Glomerular visceral epithelial cell (primary cell): ENCODE data around the gene POLR1A.
"Not testable (repeated sequence)": the region's sequence is repeated elsewhere in the genome, so short reads cannot be mapped to it uniquely, and the experiment has no call there.

Source experiments
- DNase-seq: peaks from one replicate; pipeline ENCODE4 v3.0.0-alpha.2; 2016; ENCODE audit errors: extremely low spot score

The POLR1A gene

DNA sequence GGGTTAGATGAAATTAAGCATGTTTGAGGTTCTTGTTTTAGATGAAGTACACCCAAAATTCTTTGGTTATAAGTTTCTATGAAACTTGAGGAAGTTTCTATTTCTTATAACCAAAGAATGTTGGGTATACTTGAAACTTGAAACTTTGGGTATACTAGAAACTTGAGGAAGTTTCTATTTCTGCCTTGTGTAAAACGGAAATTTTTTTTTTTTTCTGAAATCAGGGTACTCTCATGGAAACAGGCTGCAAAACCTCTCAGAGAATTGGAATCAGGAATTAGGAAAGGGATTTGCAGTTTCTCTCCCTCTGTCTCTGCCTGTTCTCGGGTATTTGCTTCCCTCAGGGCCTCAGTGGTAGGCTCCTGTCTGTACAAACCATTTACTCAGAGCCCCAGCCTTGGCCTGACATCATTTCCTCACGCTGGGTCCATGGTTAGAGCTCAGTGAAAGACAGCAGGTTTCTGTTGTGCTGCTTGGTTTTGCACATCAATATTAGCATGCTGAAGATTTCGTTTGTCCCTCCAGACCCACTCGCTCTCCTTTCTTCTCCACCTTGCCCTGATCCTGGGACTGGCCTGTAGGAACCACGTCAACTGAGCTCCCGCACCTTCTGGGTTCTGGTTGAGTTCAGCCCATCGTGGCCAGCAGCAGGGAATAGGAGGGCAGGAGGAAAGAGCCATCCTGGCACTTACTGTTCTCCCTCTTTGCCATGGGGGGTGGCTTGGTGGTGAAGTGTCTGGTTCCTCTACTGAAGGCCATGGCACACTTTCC is 106.4 kb downstream of the POLR1A start:
- DNase-seq = peak; percentile 37

DNA sequence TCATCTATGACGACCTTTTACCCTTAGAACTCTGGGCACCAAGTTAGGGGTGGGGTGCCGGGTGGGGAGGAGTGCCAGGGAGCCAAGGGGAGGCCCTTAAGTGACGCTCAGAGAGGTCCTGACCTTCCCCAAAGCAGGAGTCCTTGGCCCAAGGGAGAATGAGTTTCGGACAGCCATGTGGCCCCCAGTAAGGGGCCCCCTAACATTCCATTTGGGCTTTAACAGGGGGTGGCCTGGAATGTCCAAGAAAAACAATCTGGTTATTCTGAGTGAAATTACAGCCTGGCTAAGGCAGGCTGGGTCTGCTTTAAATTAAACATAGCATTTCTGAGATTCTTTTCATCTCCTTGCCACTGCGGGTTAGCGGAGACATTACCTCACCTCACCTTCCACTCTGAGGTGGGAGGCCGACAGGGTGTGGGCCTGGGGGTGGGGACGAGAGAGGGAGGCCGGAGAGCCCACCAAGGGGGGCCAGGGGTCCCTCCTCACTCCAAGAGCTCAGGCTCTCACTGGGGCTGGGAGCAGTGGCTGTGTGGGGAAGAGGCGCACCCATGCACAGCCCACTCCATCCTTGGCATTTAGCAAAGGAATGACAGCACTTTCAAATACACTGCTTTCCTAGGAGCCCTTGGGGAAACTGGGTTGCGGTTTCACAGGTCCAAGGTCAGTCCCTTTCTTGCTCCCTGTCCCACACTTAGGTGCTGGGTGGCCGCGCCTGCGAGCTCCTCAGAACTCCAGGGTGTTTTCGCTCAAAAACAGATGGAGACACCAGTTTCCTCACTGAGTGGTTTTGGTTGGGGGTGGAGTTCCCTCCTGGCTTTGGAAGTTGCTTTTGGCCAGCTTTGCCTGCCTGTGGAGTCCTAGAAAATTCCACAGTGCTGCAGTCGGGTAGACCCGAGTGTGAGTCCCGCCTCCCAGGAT is 107.4 kb downstream of the POLR1A start:
- DNase-seq = peak; percentile 84

DNA sequence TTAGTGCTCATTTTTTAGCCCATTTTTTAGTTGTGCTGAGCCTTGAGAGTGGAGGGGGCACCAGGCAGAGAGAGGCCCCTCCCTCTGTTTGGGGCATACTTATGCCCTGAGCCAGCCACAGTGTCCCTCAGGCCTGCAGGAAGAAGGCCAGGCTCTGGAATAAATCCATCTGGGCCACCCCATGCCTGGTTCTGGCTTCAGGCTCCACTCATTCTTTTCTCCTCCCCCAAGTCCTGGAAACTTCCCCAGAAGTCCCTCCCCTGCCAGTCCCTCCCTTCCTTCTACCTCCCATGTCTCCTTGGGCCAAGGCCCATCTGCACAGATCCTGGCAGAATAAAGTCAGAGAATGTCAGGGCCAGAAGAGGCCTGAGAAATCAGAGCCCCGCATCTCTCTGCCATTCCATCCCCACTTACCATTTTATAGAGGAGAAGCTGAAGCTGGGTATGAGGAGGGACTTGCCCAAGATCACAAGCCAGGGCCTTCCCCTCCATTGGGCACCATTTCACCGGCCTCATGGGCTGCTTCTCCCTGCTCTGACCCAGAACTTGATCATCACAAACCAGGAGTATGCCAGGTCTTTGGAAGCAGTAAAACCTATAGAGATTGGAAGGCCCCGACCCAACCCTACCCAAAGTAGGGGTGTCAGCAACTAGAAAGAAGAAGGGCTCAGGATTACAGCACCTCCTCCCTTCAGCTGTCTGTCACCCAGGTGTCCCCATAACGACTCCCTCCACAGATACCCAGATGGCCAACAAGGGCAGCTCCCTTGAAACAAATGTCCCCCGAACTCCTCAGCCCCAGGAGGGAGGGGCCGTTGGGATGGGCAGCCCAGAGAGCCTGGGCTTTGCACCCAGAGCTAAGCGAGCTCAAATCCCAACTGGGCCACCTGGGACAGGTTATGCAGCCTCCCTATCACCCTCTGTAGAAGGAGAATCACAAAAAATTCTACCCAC is 108.4 kb downstream of the POLR1A start:
- DNase-seq = peak; percentile 34

DNA sequence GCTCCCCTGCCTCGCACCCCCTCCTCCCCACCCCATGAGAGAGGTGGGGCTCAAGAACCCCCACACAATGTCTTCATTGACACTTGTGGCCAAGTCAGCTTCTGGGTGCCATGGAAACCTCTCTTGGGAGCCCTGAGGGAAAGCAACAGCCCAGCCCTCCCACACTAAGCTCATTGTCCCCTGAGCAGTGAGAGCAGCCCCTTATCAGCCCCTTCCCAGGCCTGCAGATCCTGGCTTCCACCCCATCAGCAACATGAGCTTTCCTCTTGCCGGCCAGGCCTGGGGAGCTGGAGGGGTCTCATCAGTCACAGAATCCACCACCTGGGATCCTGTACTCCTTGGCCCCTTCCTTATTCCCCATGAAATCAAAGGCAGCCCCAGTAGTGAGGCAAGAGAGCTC is 109.1 kb downstream of the POLR1A start:
- DNase-seq = no peak

DNA sequence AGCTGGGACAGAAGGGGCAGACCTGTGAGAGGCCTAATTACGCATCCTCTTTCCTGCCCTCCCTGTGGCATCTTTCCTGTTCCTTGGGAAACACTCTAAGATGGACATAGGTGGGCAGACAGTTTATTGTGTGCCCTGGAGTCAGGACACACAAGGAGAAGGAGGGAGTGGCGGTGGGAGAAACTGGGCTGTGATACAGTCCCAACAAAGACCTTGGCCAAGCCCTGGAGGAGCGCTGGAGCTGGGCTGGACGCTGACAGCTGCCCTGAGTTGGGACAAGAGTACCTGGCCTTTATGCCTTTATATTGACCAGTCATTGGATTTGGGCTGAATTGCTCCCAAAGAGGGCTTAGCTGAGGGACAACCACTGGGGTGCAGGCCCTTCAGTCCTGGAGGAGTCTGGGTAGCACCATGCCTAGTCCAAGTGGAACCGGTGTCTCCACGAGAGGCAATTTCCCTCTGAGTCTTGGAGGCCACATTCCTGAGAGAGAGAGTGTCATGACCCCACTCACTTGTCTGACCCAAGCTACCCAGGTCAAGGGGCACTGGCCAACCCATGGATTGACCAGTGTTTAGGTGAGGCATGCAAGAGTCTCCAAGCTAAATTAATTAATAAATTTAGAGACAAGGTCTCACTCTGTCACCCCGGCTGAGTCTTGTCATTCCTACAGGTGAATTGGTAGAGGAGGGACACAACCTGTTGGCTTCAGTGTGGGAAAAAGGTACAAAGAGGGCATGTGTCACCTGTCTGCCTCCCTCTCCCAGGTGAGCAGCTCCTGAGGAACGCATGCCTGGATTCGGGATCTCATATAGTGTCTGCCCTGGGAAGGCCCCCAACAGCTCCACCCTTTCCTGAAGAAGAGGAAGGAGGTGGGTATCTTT is 109.8 kb downstream of the POLR1A start:
- no peak for DNase-seq

DNA sequence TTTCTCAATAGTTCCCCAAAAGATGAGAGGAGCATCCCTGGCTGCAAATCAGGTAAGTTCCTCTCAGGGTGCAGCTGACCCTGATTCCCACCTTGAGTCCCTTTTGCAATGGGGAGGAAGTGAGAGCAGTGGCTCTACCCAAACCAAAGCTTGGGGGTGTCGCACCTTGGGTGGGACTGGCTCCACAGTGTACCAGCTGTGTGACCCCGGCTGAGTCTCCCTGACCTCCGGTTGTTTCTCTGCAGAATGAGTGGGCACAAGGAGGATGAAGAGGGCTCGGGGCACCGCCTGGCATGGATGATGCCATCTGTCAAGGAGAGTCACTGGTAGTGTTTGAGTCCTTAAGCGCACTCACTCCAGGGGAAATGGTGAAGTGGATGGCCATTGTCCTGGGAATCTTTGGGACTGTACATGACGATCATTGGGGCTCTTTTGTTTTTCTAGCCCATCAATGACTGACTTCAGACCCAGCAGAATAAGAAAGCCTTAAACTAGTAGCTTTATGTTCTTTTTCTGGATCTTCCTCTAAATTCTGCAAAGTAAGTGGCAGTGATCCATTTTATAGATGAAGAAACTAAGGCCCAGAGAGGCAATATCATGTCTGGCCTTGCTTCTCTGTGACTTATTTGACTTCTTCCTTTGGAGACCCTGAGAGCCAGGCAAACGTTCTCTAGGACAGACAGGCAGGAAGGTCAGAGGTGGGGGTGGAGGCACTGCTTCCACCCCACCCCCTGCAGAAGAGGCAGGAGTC is 110.6 kb downstream of the POLR1A start:
- DNase-seq = no peak

DNA sequence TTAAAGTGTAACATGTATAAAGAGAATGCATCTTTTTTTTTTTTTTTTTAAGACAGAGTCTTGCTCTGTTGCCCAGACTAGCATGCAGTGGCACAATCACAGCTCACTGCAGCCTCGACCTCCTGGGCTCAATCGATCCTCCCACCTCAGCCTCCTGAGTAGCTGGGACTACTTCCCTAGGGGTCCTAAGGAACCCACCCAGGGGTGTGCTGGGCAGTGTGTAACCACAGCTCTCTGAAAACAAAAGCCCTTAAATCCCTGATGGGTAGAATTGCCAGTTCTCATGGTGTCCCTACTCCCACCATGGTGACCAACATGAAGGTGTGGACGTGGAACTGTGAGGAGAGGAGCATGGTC is 111.3 kb downstream of the POLR1A start:
- no peak for DNase-seq

DNA sequence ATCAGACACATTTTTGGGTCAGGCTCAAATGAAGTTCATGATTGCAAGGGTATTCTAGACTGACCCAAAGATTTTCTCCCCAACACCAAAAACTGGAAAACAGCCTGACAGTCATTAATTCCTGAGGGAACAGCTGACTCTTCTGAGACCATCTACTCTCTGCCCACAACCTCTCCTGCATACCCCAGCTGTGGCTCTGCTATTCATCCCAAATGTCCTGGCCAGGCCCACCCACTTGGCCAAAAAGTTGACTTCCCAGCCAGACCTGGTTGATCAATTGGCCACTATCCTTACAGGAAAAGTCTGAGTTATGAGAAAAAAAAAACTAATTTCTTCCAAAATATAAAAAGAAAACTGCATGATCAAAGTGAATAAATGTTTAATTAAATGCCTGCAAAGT is 113.1 kb downstream of the POLR1A start:
- DNase-seq = no peak

DNA sequence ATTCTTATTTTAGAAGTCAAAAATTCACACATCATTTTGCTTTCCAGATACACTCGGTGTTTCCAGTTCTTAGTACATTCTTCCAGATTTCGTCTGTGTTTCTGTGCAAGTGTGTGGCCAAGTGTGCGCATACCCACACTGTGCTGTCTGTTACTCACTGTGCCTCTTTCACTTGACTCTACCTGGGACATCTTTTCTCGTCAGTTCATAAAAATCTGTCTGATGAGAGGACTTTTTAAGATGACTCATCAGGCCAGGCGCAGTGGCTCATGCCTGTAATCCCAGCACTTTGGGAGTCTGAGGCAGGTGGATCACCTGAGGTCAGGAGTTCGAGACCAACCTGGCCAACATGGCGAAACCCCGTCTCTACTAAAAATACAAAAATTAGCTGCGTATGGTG is 113.6 kb downstream of the POLR1A start:
- DNase-seq = not testable (repeated sequence)

DNA sequence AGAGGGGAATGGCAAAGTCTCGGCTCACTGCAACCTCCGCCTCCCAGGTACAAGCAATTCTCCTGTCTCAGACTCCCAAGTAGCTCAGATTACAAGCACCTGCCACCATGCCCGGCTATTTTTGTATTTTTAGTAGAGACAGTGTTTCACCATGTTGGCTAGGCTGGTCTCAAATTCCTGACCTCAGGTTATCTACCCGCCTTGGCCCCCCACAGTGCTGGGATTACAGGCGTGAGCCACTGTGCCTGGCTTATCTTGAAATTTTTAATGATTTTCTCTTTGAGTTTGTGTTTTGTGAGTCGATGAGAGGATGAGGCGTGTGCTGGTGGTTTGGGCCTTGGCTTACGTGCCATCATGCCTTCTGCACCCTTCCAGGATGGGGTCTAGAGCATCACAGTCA is 115.6 kb downstream of the POLR1A start:
- DNase-seq = no peak

DNA sequence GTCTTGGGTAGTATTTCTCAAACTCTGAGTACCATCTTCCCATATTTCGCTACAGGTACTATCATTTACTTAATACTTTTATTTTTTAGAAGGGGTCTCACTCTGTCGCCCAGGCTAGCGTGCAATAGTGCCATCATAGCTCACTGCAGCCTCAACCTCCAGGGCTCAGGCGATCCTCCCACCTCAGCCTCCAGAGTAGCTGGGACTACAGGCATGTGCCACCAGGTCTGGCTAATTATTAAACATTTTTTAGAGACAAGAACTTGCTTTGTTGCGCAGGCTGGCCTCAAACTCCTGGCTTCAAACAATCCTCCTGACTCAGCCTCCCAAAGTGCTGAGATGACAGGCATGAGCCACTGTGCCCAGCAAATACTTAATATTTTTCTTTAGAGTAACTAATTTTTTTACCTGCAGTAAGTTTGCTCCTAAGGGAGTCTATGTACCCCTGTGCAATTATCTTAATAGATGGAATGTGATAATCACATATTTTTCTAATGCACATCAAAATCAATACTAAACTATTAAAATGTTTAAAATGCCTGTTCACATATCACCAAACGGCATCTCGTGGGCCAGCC is 116.3 kb downstream of the POLR1A start:
- no peak for DNase-seq

DNA sequence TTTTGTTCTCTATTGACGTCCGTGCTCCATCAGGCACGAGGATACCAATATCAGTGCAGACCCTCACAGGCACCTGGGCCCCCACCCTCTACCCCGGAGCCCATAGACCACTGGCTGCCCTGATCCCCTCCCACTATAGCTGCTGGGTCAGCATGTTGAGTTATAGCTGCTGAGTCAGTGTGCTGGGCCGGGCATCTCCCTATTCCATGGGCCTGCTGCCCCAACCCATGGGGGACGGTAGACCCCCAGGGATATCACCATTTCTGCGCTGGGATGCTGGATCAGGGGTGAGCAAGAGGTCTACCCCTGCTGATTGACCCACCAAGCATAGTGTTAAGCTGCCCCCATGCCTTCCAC is 116.8 kb downstream of the POLR1A start:
- no peak for DNase-seq

DNA sequence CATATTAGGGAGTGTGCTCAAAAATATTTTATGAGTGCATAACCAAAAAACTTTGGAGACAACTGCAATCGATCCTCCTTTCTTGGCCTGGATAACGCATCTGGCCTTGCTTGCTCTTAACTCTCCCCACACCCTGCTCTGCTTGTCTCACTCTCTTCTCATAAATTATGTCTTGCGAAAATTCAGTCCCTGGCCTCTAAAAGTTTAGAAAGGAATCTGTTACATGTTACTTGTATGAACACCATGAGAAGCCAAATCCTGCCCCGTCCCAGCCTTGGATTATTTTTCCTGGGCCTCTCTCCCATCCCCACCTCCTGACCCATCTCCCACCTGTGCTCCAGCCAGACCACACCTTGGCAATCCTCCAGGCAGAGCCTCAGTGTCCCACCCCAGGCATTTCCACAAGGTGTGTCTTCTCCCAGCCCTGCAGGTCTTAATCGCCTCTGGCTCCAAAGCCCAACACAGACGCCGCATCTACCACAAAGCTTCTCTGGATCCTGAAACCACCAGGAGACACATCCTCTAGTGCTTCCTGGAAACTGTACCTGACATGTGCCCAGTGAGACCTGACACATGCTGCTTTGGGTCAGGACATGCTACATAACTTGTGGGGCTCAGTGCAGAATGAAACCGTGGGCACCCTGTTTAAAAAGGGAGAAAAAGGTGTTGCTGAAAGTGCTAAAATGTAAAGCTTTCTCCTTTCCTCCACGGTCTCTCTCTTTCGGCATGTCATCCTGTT is 117.3 kb downstream of the POLR1A start:
- no peak for DNase-seq

DNA sequence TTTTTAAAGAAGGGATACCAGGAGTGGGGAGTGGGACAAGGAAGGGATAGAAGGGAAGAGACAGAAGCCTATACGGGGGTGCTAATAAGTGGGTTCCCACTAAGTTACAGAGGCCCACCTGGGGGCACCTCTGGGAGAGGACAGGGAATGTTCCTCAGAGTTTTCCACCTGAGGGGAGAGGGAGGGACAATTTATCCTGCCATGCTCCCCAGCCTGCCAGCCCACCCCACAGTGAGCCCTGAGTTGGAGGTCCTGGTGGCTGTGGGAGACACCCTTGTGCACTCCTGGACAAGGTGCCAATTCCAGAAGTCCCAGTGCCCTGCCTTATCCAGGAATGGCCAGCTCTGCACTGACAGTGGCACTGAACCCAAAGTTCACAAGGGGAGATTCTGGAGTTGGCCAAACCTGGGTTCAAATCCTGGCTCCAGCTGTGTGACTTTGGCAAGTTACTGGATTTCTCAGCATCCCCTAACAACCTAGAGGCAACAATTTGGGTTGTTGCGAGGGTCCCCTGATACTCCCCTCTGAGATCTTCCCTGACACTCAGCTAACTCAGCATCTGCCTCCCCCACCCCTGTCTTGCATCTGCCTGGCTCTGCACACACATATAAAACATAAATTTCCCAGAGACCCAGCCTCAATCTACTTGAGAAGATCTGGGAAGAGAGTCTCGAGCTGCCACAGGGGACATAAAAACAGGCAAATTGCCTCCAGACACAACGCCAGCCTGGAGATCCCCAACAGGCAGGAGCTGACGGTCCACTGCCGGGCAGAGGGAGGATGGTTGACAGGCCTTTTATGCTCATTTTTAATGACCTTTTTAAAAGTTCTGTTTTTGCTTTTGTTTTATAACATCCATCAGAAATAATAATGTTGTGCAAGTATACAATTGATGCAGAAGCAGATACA is 118.2 kb downstream of the POLR1A start:
- DNase-seq = no peak

DNA sequence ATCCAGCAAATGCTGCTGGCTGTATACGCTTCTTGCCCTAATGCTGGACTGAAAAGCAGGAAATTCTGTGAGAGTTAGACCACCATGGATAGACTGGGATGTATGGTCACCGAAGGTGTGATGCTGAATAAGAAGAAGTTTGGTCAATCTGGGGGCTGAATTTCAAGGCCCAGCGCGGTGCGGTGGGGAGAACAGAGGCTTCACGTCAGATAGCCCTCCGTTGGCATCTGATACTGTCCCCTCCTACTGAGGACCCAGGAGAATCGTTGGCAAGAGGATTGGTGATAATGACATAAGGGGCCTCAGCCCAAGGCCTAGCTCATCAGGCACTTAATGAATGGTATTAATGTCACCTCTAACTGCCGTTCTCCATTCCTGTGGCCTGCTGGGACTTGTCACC is 119.6 kb downstream of the POLR1A start:
- DNase-seq = no peak

DNA sequence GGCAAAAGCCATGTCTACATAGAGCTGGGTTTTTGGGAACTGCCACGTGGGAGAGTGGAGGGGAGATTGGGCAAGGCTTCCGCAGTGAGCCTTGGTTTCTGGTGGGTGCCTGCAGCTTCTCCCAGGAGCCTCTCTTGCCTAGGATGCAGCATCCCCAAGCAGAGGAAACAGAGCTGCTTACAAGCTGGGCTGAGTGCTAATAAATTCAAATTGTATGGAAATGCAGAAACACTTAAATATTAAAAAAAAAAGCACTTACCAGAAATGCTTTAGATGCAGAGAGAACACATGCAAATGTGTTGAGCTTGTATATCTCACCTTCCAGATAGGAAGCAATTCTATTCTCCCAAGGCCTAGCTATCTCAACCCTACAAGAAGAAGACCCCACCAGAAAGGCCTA is 120.9 kb downstream of the POLR1A start:
- no peak for DNase-seq

DNA sequence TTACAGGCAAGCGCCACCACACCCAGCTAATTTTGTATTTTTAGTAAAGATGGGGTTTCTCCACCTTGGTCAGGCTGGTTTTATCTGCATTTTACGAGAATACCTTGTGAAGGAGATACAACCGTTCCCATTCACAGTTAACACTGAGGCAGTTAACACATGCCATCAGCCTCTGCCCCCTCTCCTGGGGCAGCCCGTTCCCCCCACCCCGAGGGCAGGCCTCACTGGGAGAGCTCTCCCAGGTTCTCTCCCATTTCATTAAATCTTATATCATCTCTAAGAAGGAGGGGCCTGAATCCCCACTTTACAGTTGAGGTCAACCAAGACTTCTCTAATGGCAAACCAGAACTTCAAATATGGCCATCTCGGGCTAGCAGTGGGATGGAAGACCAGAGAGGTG is 121.9 kb downstream of the POLR1A start:
- no peak for DNase-seq

DNA sequence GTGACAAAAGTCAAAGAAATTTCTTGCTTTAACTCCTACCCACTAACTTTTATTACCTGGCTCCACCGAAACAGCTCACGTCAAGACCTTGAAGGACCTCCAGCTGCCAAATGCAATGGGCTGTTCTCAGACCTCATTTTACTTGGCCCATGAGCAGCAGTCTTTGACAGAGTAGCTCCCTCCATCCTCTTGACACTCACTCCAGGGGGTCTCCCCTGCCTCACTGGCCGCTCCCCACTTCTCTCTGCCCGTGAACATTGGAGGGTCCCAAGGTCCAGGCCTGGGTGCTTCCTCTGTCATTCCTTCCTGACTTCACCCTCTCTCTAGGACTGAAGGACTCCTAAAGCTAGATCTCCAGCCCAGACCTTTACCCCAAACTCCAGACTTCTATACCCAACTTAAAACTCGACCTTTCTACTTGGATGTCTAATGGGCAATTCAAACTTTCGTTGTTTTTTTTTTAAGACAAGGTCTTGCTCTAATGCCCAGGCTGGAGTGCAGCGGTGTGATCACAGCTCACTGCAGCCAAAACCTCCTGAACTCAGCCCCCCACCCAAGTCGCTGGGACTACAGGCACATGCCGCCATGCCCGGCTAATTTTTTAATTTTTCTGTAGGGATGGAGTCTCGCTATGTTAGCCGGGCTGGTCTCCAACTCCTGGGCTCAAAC is 124.0 kb downstream of the POLR1A start:
- DNase-seq = no peak
